Breast epithelium (tissue), 4 donors: ENCODE data around the gene SHH. TPM values are rescaled to one million over a fixed set of nuclear protein-coding genes. Genes with fewer than 3 reads are reported as not detected.

Source experiments
- DNase-seq, 2 donors: peaks; one replicate each; pipeline ENCODE4 v3.0.0-alpha.2; 2019; ENCODE audit warnings: low spot score in 2 of 2
- H3K27ac ChIP-seq, 2 donors: fragments of 200-600 bp; sonication (generic) in 1 of 2; one replicate each; pipeline ENCODE4 v1.5.1; 2016 to 2019; ENCODE audit warnings: mild to moderate bottlenecking in 1 of 2
- H3K27me3 ChIP-seq, 2 donors: fragments of 200-600 bp; sonication (generic) in 1 of 2; one replicate each; pipeline versions ENCODE4 v1.5.1 to v1.6.0; 2017 to 2019; ENCODE audit warnings: control low read depth in 1 of 2, mild to moderate bottlenecking in 1 of 2
- H3K36me3 ChIP-seq: fragments of 200-600 bp; one replicate; pipeline ENCODE4 v1.5.1; 2019
- H3K4me1 ChIP-seq, 2 donors: fragments of 200-600 bp; sonication (generic); one replicate each; pipeline ENCODE4 v1.5.1; 2016 to 2019; ENCODE audit warnings: control low read depth in 1 of 2
- H3K4me3 ChIP-seq, 3 donors: fragments of 200-600 bp; sonication (generic); 1 replicate in 2 of 3; 2 replicates in 1 of 3; pipeline ENCODE4 v1.5.1; 2016 to 2019; ENCODE audit warnings: mild to moderate bottlenecking in 3 of 3, moderate library complexity in 2 of 3
- H3K9me3 ChIP-seq, 2 donors: fragments of 200-600 bp; sonication (generic) in 1 of 2; one replicate each; pipeline ENCODE4 v1.5.1; 2016 to 2019; ENCODE audit warnings: control low read depth in 1 of 2
- POLR2A ChIP-seq: fragments of 450-650 bp; IDR thresholded peaks from one replicate; pipeline ENCODE4 v1.6.1; 2016; ENCODE audit warnings: antibody characterized with exemption, mild to moderate bottlenecking, moderate library complexity
- POLR2AphosphoS5 ChIP-seq, 3 donors: sonication (generic); formaldehyde crosslinking; IDR thresholded peaks; one replicate each; pipeline ENCODE4 v1.6.1; 2017; ENCODE audit warnings: antibody characterized with exemption in 3 of 3
- intact Hi-C: fragments of 100-400 bp; cut with DNase I; formaldehyde crosslinking; loops from one replicate; pipeline ENCODE4 v1.15.1; 2023; ENCODE audit warnings: low total_unique reads
- total RNA-seq, 3 donors: library from RNA; depleted of rRNA; stranded (reverse); fragments of >200 nt; gene quantifications; one replicate each; pipeline ENCODE4 v1.1.0, GENCODE V29; 2016
- TF ChIP-seq, protein P1 (sequence below), 3 donors: fragments of 450-650 bp; IDR thresholded peaks; one replicate each; pipeline ENCODE4 v1.5.1; 2016 to 2017; ENCODE audit warnings: antibody characterized with exemption in 3 of 3, mild to moderate bottlenecking in 3 of 3, moderate library complexity in 3 of 3

The SHH gene
- total RNA-seq, 3 donors from 2014 or later: not detected

DNA sequence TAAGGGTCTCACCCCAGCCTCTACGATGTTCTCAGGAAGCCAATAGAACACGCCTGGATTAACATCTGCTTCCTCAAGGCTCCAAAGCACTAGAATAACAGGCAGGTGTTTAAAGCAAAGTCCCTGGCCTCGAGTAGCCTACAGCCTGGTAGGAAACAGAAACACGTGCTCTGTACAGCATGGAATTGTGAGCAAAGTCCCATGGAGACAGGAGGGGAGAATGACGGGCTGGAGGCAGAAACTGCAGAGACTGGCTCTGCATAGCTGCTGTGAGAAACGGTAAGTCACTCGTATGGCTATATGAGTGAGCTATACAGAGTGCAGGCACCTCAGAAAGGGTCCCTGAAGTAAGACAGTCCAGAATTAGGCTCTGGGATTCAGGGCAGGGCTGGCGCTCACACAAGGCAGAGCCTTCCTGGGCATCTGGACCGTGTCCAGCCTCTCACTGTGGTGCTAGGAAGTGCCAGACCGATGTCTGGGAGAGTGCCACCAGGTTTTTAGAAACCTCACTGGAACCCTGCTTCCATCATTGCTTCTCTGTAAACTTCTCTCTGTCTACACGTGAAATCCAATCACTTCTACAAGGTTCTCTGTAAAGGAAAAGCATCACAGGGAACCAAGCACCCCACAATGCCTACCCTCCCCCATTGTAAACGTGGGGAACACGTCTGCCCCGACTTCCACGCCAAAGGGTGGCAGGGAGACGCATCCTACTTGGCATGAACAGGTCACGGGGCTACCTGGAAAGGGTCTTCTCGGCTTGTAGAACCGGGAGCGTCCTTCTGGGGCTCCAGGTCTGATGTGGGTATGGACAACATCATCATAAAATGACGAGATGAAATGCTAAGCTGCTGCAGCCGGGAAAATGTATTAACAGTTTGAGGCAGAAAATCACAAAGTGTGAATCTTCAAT, 38.8 kb upstream of the SHH start:
- Histone ChIP-seq H3K4me1 (no peaks in the 10 kb centered on the region), H3K36me3 (no peaks in the 10 kb centered on the region), H3K9me3 (peaks cover 0 to 16% of the 10 kb centered on the region in 2 donors), H3K4me3 (no peak overlapping the region), H3K27me3 (peaks cover 0 to 16% of the 10 kb centered on the region in 2 donors), H3K27ac (no peak overlapping the region)
- no peak for DNase-seq
- intact Hi-C loops: no loop called here
- TF ChIP-seq, protein P1, sequence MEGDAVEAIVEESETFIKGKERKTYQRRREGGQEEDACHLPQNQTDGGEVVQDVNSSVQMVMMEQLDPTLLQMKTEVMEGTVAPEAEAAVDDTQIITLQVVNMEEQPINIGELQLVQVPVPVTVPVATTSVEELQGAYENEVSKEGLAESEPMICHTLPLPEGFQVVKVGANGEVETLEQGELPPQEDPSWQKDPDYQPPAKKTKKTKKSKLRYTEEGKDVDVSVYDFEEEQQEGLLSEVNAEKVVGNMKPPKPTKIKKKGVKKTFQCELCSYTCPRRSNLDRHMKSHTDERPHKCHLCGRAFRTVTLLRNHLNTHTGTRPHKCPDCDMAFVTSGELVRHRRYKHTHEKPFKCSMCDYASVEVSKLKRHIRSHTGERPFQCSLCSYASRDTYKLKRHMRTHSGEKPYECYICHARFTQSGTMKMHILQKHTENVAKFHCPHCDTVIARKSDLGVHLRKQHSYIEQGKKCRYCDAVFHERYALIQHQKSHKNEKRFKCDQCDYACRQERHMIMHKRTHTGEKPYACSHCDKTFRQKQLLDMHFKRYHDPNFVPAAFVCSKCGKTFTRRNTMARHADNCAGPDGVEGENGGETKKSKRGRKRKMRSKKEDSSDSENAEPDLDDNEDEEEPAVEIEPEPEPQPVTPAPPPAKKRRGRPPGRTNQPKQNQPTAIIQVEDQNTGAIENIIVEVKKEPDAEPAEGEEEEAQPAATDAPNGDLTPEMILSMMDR (IDR thresholded peaks at IDR 0.05): no peak

DNA sequence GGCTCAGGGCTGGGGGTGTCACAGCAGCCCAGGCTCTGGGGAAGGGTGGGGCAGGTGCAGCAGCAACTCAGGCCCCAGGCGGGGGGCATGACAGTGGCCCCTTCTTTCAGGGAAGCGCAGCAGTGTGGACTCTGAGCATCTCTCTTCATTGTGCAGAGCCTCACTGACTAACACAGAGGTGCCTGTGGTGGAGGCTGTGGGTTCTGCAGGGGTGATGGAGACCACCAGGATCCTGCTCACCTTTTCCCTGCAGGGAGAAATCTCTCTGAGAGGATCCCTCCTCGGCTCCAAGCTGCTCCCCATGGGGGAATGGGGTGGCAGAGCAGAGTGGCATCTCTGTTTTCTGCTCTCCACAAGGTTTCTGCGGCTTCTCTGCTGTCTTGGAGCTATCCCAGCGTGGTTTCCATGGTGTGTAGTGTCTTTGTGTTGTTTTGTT, 37.8 kb upstream of the SHH start:
- peaks cover 0 to 20% of the 10 kb centered on the region in 2 donors for H3K27me3 ChIP-seq
- no peaks in the 10 kb centered on the region for H3K4me1 ChIP-seq
- no peak for DNase-seq
- H3K4me3 ChIP-seq: no peak overlapping the region
- TF ChIP-seq POLR2AphosphoS5 (IDR thresholded peaks at IDR 0.05): no peak
- TF ChIP-seq POLR2A: no peak
- TF ChIP-seq, protein P1 (IDR thresholded peaks at IDR 0.05): no peak
- intact Hi-C loops: no loop called here
- no peaks in the 10 kb centered on the region for H3K36me3 ChIP-seq
- no peak overlapping the region for H3K27ac ChIP-seq
- peaks cover 0 to 12% of the 10 kb centered on the region in 2 donors for H3K9me3 ChIP-seq

DNA sequence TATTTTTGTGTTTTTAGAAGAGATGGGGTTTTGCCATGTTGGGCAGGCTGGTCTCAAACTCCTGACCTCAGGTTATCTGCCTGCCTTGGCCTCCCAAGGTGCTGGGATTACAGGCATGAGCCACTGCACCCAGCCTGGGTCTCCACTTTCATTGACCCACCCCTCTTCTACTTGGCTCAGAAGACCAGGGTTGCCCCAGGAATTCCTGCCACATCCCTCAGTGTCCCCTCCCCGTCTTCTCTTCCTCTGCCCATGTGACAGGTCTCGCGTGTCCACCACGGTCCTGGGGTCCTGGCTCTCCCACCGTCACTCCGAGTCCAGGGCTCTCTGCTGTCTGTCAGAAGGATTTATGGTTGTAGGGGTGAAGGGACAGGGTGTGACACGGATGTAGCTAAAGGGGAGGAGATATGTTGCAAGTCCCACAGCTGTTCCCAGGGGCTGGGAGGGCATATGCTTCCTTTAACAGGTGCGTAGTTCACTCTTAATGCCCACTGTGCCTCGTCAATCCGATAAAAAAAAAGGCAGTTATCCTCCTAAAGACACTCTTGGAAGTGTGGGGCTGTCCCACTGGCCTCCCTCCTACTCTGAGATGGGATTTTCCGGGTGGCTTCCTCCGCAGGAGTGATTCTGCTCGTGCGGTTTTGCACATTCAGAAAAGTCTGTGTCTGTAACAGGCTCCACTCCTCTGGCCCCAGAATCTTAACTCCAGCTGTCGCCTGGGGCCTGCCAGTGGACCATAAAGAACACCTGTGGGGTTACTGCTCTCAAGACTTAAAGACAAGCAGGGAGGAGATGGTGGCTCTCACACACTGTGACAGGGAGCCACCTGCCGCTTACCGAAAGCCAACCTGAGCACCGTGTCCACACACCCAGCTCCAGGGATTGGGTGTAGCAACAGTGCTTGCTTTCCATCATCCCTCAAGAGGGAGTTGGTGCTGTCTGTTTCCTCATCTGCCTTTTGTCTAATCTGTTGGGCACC, 36.7 kb upstream of the SHH start:
- no peaks in the 10 kb centered on the region for H3K36me3 ChIP-seq
- no peak for DNase-seq
- TF ChIP-seq POLR2AphosphoS5 (IDR thresholded peaks at IDR 0.05) (no peak), POLR2A (no peak)
- TF ChIP-seq, protein P1 (IDR thresholded peaks at IDR 0.05): no peak
- peaks cover 0 to 23% of the 10 kb centered on the region in 2 donors for H3K27me3 ChIP-seq
- H3K4me1 ChIP-seq: no peaks in the 10 kb centered on the region
- no peak overlapping the region for H3K4me3 ChIP-seq
- intact Hi-C loops: no loop called here
- no peak overlapping the region for H3K27ac ChIP-seq
- peaks cover 0 to 1% of the 10 kb centered on the region in 2 donors for H3K9me3 ChIP-seq

DNA sequence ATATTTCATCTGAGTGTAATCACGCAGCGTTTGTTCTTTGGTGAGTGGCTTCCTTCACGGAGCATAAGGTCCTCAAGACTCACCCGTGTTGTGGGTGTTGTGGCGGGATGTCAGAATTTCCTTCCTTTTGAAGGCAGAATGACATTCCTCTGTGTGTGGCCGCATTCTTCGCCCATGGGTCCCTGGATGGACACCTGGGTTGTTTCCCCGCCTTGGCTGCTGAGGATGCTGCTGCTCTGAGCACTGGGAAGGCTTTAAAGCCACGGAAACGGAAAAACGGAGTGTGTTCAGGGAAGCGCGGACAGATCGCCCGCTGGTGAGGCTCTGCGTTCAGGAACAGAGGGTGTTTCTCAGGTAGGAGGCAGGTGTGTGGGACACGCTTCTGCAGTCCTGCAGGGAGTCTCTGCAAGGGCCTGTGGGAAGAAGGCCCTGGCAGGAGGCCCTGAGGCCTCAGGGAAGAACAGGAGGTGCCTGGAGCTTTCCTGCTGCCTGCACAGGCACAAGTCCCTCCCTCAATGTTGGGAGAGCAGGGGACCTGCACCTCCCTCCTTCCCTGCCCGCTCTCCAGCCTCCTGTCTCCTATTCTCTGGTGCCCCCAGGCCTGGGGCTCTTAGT, 35.7 kb upstream of the SHH start:
- TF ChIP-seq POLR2AphosphoS5 (IDR thresholded peaks at IDR 0.05): no peak
- TF ChIP-seq POLR2A: no peak
- TF ChIP-seq, protein P1 (IDR thresholded peaks at IDR 0.05): no peak
- intact Hi-C loops: no loop called here
- Histone ChIP-seq H3K27me3 (peaks cover 0 to 23% of the 10 kb centered on the region in 2 donors), H3K9me3 (no peaks in the 10 kb centered on the region), H3K4me3 (no peak overlapping the region), H3K36me3 (no peaks in the 10 kb centered on the region), H3K4me1 (no peaks in the 10 kb centered on the region), H3K27ac (no peak overlapping the region)
- DNase-seq: no peak
